Measurements from ENCODE around the gene MYCL. TPM values are rescaled to one million over a fixed set of nuclear protein-coding genes. Genes with fewer than 3 reads are reported as not detected.
A peak's percentile ranks its signal among the peaks of the same experiment; 100 is the strongest.

Gene MYCL
- total and polyA plus RNA-seq, 3 experiments from 2014 or later: 0.24 TPM; not detected in 2

DNA sequence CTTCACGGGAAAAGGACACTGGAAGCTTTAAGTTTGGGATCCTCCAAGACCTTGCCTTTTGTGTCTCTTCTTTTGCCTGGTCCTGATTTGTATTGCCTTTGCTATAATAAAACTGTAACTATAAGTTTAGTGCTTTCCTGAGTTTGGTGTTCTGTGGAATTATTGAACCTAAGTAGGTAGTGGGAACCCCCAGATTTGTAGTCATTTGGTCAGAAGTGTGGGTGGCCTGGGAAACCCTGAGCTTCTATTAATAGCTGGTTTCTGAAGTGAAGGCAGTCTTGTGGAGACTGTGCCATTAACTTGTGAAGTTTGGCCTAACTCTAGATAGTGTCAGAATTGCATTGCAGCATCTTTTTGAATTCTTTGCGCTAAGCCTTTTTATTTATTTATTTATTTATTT, 6.8 kb upstream of the MYCL start:
- no peak overlapping the region for H3K4me3 ChIP-seq (ENCODE audit: low read length)
- no peak overlapping the region for H3K27ac ChIP-seq (ENCODE audit: low read depth, low read length)
- no peaks in the 10 kb centered on the region for H3K27me3 ChIP-seq (ENCODE audit: insufficient read depth, low read length, poor library complexity, severe bottlenecking)
- H3K27me3 Mint-ChIP-seq: peaks cover 20 to 57% of the 10 kb centered on the region in 2 donors
- no peaks in the 10 kb centered on the region for H3K36me3 ChIP-seq (ENCODE audit: insufficient read depth, low read length)
- H3K9me3 ChIP-seq (ENCODE audit: low read length): no peaks in the 10 kb centered on the region
- POLR2A ChIA-PET: no interaction called here
- H3K36me3 Mint-ChIP-seq: peaks cover 0 to 16% (median 0%) of the 10 kb centered on the region in 3 donors
- no peak overlapping the region for H3K27ac Mint-ChIP-seq
- CTCF ChIA-PET: interaction anchor here (1.1 kb wide), 1 partner anchor 92 kb away, joined by 3 read pairs; no protein-coding TSS in a partner anchor
- H3K4me1 Mint-ChIP-seq: no peaks in the 10 kb centered on the region
- H3K9me3 Mint-ChIP-seq: peaks cover 8 to 22% (median 11%) of the 10 kb centered on the region in 5 donors
- H3K4me1 ChIP-seq (ENCODE audit: insufficient read depth, low read length): no peaks in the 10 kb centered on the region
- no peak overlapping the region for H3K4me3 Mint-ChIP-seq
- DNase-seq: no peak

DNA sequence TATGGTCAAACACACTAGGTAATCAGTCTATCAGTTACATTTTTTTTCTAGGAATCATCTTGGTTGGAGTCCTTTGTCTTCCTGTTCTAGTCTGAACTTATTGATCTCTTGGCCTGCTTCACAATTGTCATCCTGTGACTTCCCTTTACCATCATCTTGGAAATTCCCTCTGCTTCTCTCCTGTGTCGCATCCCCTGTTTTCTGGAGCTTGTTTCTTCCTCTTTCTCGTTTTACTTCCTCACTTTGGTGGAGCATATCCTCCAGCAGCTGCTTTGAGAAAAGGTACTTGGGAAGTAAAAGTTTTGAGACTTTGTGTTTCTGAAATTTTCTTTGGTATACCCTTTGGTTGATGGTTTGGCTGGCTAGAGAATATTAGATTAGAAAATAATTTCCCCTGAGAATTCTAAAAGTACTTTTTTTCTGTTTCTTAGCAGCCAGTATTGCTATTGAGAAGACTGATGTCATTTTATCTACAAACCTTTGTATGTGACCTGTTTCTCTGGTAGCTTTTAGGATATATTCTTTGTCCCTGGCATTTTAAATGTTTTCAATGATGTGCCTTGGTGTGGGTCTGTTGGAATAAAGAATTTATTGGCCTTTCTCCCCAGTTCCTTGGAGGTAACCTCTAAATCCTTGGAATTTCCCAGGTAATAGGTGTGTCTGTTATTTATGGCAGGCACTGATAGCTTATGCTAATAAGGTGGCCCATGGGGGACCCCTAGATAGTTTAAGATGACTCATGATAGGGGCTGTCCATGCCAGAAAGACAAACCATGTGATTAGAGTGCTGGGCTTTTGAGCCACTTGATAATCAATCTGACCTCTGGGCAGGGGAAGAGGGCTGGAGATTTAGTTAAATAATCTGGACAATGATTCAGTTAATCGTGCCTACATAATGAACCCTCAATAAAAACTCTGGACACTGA, 6.1 kb upstream of the MYCL start:
- Histone ChIP-seq H3K9me3 (ENCODE audit: low read length) (no peaks in the 10 kb centered on the region), H3K36me3 (ENCODE audit: insufficient read depth, low read length) (no peaks in the 10 kb centered on the region), H3K4me3 (ENCODE audit: low read length) (no peak overlapping the region), H3K4me1 (ENCODE audit: insufficient read depth, low read length) (no peaks in the 10 kb centered on the region), H3K27ac (ENCODE audit: low read depth, low read length) (no peak overlapping the region), H3K27me3 (ENCODE audit: insufficient read depth, low read length, poor library complexity, severe bottlenecking) (peaks cover 5% of the 10 kb centered on the region)
- no peak for DNase-seq
- H3K27ac Mint-ChIP-seq: no peak overlapping the region
- H3K36me3 Mint-ChIP-seq: peaks cover 0 to 16% (median 0%) of the 10 kb centered on the region in 3 donors
- POLR2A ChIA-PET: no interaction called here
- CTCF ChIA-PET: interaction anchor here (1.1 to 2.2 kb wide), 2 partner anchors 12 to 92 kb away, joined by 3 to 10 read pairs; no protein-coding TSS in a partner anchor
- H3K9me3 Mint-ChIP-seq: peaks cover 8 to 22% (median 11%) of the 10 kb centered on the region in 5 donors
- no peak overlapping the region for H3K4me3 Mint-ChIP-seq
- H3K27me3 Mint-ChIP-seq: peaks cover 25 to 64% of the 10 kb centered on the region in 2 donors
- peaks cover 0 to 4% (median 0%) of the 10 kb centered on the region in 3 donors for H3K4me1 Mint-ChIP-seq

DNA sequence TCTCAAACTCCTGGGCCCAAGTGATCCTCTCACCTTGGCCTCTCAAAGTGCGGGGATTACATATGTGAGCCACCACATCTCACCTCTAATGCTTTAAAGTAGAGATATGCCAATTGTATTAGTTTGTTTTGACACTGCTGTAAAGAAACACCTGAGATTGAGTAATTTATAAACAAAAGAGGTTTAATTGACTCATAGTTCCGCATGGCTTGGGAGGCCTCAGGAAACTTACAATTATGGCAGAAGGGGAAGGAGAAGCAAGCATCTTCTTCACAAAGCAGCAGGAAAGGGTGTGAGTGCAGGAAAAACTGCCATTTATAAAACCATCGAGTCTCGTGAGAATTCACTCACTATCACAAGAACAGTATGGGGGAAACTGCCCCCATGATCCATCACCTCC, 3.5 kb upstream of the MYCL start:
- Mint-ChIP-seq H3K4me1 (peaks cover 8 to 9% (median 8%) of the 10 kb centered on the region in 3 donors), H3K9me3 (peaks cover 8 to 22% (median 11%) of the 10 kb centered on the region in 5 donors), H3K27ac (no peak overlapping the region), H3K4me3 (no peak overlapping the region), H3K36me3 (peaks cover 0 to 16% (median 0%) of the 10 kb centered on the region in 3 donors), H3K27me3 (peaks cover 33 to 67% of the 10 kb centered on the region in 2 donors)
- Histone ChIP-seq H3K27me3 (ENCODE audit: insufficient read depth, low read length, poor library complexity, severe bottlenecking) (peaks cover 17% of the 10 kb centered on the region), H3K9me3 (ENCODE audit: low read length) (no peaks in the 10 kb centered on the region), H3K4me1 (ENCODE audit: insufficient read depth, low read length) (peaks cover 5% of the 10 kb centered on the region), H3K4me3 (ENCODE audit: low read length) (no peak overlapping the region), H3K27ac (ENCODE audit: low read depth, low read length) (no peak overlapping the region), H3K36me3 (ENCODE audit: insufficient read depth, low read length) (no peaks in the 10 kb centered on the region)
- ChIA-PET CTCF (no interaction called here), POLR2A (no interaction called here)
- DNase-seq: no peak

DNA sequence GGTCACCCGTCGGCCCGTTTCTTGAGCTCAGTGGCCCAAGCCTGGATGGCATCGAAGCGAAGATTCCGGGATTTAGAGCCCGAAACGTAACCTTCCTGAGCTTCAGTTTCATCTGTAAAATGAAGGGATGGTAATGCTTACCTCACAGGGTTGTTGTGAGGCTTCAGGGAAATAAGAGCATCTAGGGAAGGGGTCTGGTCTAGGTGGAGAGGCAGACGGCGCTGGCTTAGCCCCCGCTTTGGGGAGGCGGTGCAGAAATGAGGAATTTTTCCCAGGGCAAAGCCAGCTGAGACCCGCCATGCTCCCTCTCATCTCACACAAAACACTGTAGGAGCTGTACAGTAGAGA, 717 bp upstream of the MYCL start:
- Mint-ChIP-seq H3K4me1 (peaks cover 8 to 9% (median 8%) of the 10 kb centered on the region in 3 donors), H3K27ac (peak overlapping the region in 1 of 8 donors; percentile 38), H3K9me3 (peaks cover 0 to 2% (median 0%) of the 10 kb centered on the region in 5 donors), H3K4me3 (peak overlapping the region; percentile 74 to 89 (median 77)), H3K36me3 (no peaks in the 10 kb centered on the region), H3K27me3 (peaks cover 35 to 63% of the 10 kb centered on the region in 2 donors)
- Histone ChIP-seq H3K4me1 (ENCODE audit: insufficient read depth, low read length) (peaks cover 5% of the 10 kb centered on the region), H3K4me3 (ENCODE audit: low read length) (peak overlapping the region; percentile 61), H3K27me3 (ENCODE audit: insufficient read depth, low read length, poor library complexity, severe bottlenecking) (peaks cover 19% of the 10 kb centered on the region), H3K36me3 (ENCODE audit: insufficient read depth, low read length) (no peaks in the 10 kb centered on the region), H3K9me3 (ENCODE audit: low read length) (no peaks in the 10 kb centered on the region), H3K27ac (ENCODE audit: low read depth, low read length) (no peak overlapping the region)
- CTCF ChIA-PET: interaction anchor here (0.6 to 9.8 kb wide), 25 partner anchors 9 to 296 kb away, joined by 3 to 110 read pairs (median 4); partner anchors contain the start of genes BMP8B, CAP1 and PPIE
- POLR2A ChIA-PET: interaction anchor here (0.6 kb wide), 1 partner anchor 843 kb away, joined by 3 read pairs; no protein-coding TSS in a partner anchor
- no peak for DNase-seq

DNA sequence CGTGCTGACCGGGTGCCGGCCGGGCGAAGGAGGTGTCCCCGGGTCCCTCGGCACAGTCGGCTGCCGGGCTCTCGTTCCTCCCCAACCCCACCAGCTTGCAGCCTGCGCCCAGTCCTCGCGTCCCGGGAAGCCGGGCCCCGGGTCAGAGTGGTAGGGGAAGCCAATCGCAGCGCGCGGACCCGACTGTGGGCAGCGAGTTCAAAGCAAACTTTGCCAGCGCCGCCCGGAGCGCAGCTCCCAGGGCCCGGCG, 328 bp downstream of the MYCL start:
- H3K27ac Mint-ChIP-seq: no peak overlapping the region
- H3K27me3 Mint-ChIP-seq: peaks cover 31 to 67% of the 10 kb centered on the region in 2 donors
- Histone ChIP-seq H3K36me3 (ENCODE audit: insufficient read depth, low read length) (no peaks in the 10 kb centered on the region), H3K27ac (ENCODE audit: low read depth, low read length) (peak overlapping the region; percentile 50), H3K27me3 (ENCODE audit: insufficient read depth, low read length, poor library complexity, severe bottlenecking) (peaks cover 19% of the 10 kb centered on the region), H3K9me3 (ENCODE audit: low read length) (no peaks in the 10 kb centered on the region), H3K4me3 (ENCODE audit: low read length) (peak overlapping the region; percentile 50), H3K4me1 (ENCODE audit: insufficient read depth, low read length) (peaks cover 5% of the 10 kb centered on the region)
- no peaks in the 10 kb centered on the region for H3K36me3 Mint-ChIP-seq
- H3K4me3 Mint-ChIP-seq: peak overlapping the region in 2 of 7 donors; percentile 40 to 49
- H3K9me3 Mint-ChIP-seq: no peaks in the 10 kb centered on the region
- ChIA-PET CTCF (interaction anchor here (1.1 to 9.8 kb wide), 10 partner anchors 8 to 101 kb away, joined by 3 to 110 read pairs (median 6); no protein-coding TSS in a partner anchor), POLR2A (interaction anchor here (0.6 to 0.8 kb wide), 2 partner anchors 18 to 119 kb away, joined by 4 read pairs; partner anchors contain the start of gene TRIT1)
- peaks cover 8 to 9% (median 8%) of the 10 kb centered on the region in 3 donors for H3K4me1 Mint-ChIP-seq
- no peak for DNase-seq

DNA sequence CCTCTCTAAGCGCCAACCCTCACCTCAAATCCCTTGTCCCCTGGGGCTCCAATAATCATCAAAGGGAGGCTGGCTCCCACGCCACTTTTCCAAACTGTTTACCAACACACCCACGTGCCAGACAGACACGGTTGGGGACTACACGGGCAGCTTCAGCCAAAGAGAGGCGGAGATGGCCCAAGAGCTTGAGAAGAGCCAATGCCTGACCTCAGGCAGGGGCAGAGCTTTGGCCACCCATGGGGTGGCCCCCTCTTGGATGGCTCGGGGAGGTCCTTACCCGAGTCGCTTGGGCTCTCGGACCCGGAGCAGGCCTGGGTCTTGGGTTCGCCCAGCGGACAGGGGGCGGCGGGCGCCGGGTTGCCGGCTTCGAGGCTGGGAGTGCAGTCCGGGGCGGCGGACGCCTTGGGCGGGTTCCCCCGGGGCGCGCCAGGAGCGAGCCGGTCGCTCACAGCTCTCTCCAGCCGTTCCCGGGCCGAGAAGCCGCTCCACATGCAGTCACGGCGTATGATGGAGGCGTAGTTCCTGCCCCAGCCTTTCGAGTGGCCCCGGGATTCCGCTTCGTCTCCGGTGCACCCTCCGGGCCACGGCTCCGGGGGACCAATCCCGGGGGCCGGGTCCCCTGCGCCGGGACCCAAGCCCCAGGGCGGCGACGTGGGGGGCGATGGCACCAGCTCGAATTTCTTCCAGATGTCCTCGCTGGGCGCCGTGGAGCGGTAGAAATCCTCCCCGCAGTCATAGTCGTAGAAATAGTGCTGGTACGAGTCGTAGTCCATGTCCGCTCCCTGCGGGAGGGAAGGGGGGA, 854 bp downstream of the MYCL start:
- peak in 1 of 5 donors; percentile 4 for DNase-seq
- peak overlapping the region; percentile 50 for H3K27ac ChIP-seq (ENCODE audit: low read depth, low read length)
- CTCF ChIA-PET: interaction anchor here (0.5 to 9.8 kb wide), 6 partner anchors 7 to 101 kb away, joined by 3 to 110 read pairs (median 4); no protein-coding TSS in a partner anchor
- Mint-ChIP-seq H3K36me3 (no peaks in the 10 kb centered on the region), H3K27me3 (peaks cover 31 to 64% of the 10 kb centered on the region in 2 donors), H3K4me1 (peaks cover 8 to 9% (median 8%) of the 10 kb centered on the region in 3 donors), H3K9me3 (no peaks in the 10 kb centered on the region), H3K27ac (peak overlapping the region in 1 of 8 donors; percentile 47), H3K4me3 (peak overlapping the region; percentile 40 to 77 (median 73))
- POLR2A ChIA-PET: interaction anchor here (0.6 kb wide), 1 partner anchor 119 kb away, joined by 4 read pairs; no protein-coding TSS in a partner anchor
- no peaks in the 10 kb centered on the region for H3K9me3 ChIP-seq (ENCODE audit: low read length)
- peak overlapping the region; percentile 50 for H3K4me3 ChIP-seq (ENCODE audit: low read length)
- peaks cover 19% of the 10 kb centered on the region for H3K27me3 ChIP-seq (ENCODE audit: insufficient read depth, low read length, poor library complexity, severe bottlenecking)
- H3K4me1 ChIP-seq (ENCODE audit: insufficient read depth, low read length): peaks cover 5% of the 10 kb centered on the region
- no peaks in the 10 kb centered on the region for H3K36me3 ChIP-seq (ENCODE audit: insufficient read depth, low read length)

DNA sequence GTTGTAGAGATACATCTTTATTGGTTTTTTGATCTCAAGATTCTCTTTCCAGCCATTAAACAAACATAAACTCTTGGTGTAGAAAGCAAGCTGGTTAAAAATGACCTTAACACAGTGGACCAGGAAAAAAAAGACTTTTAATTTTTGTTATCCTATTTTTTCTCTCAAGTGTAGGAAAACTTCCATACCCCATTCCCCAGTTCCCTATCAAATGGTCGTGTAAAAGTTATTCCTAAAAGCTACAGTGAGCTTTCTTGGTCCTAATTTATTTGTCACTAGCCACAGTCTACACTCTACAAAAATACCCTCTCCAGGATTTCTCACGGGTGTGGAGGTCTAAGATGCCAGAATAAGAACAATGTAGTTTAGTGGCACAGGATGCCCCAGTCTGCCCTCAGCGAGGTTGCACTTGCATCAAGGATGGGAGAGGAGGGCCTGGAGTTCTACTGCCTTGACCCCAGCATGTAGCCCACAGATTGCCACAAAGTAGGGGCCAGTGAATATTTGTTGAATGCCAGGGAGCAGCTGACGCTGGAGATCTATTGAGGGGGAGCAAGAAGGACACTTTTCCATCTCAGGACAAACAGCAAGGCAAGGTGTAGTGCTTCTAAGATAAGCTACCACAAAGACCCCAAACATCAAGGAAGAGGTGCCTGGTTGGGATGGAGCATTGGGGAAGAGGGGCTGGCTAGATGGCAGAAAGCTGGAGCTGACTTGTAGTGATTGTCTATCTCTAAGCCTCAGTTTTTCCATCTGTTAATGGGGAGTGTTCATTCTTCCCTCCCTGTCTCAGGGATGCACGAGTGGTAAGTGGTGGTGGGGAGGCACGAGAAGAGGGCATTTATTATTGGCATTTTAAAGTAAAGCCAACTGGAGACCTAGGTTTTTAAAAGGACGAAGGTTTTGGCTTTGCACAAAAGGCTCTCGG, 1.8 kb downstream of the MYCL start:
- Mint-ChIP-seq H3K4me1 (peaks cover 8 to 9% (median 8%) of the 10 kb centered on the region in 3 donors), H3K36me3 (no peaks in the 10 kb centered on the region), H3K27ac (no peak overlapping the region), H3K27me3 (peaks cover 29 to 54% of the 10 kb centered on the region in 2 donors), H3K9me3 (no peaks in the 10 kb centered on the region), H3K4me3 (peak overlapping the region; percentile 49 to 77 (median 73))
- H3K27ac ChIP-seq (ENCODE audit: low read depth, low read length): no peak overlapping the region
- H3K4me3 ChIP-seq (ENCODE audit: low read length): no peak overlapping the region
- DNase-seq: no peak
- H3K9me3 ChIP-seq (ENCODE audit: low read length): no peaks in the 10 kb centered on the region
- H3K36me3 ChIP-seq (ENCODE audit: insufficient read depth, low read length): no peaks in the 10 kb centered on the region
- ChIA-PET CTCF (interaction anchor here (0.5 to 9.8 kb wide), 3 partner anchors 74 to 81 kb away, joined by 3 to 110 read pairs (median 6); no protein-coding TSS in a partner anchor), POLR2A (no interaction called here)
- peaks cover 5% of the 10 kb centered on the region for H3K4me1 ChIP-seq (ENCODE audit: insufficient read depth, low read length)
- peaks cover 19% of the 10 kb centered on the region for H3K27me3 ChIP-seq (ENCODE audit: insufficient read depth, low read length, poor library complexity, severe bottlenecking)
